Neural progenitor cell (in vitro differentiated cells): Measurements from ENCODE around the gene NRCAM. TPM values are rescaled to one million over a fixed set of nuclear protein-coding genes. Genes with fewer than 3 reads are reported as not detected.

ENCODE experiments used
- DNase-seq: peaks from one replicate; pipeline ENCODE4 v3.0.0-alpha.2; 2016; ENCODE audit warnings: low spot score
- H2AFZ ChIP-seq: fragments of 200-600 bp; sonication (generic); replicated peaks from 2 replicates; pipeline ENCODE4 v1.6.1; 2016; ENCODE audit warnings: antibody characterized with exemption
- H3F3A ChIP-seq: fragments of 200-600 bp; sonication (generic); 2 replicates; pipeline ENCODE4 v1.6.1; 2016; ENCODE audit warnings: antibody characterized with exemption, low read depth
- H3K27ac ChIP-seq: fragments of 200-600 bp; sonication (generic); 2 replicates; pipeline ENCODE4 v1.5.1; 2016; ENCODE audit warnings: mild to moderate bottlenecking
- H3K27me3 ChIP-seq: fragments of 200-600 bp; sonication (generic); 2 replicates; pipeline ENCODE4 v1.6.1; 2016; ENCODE audit warnings: mild to moderate bottlenecking, moderate library complexity
- H3K36me3 ChIP-seq: fragments of 200-600 bp; sonication (generic); 2 replicates; pipeline ENCODE4 v1.5.1; 2016
- H3K4me1 ChIP-seq: fragments of 200-600 bp; sonication (generic); 2 replicates; pipeline ENCODE4 v1.6.1; 2016; ENCODE audit warnings: mixed run types
- H3K4me2 ChIP-seq: fragments of 200-600 bp; sonication (generic); 2 replicates; pipeline ENCODE4 v1.6.1; 2016
- H3K4me3 ChIP-seq: fragments of 200-600 bp; sonication (generic); 2 replicates; pipeline ENCODE4 v1.5.1; 2016
- H3K79me2 ChIP-seq: fragments of 200-600 bp; sonication (generic); 2 replicates; pipeline ENCODE4 v1.6.1; 2016; ENCODE audit warnings: low read depth
- H3K9ac ChIP-seq: fragments of 200-600 bp; sonication (generic); 2 replicates; pipeline ENCODE4 v1.6.1; 2016
- H3K9me3 ChIP-seq: fragments of 200-600 bp; sonication (generic); 2 replicates; pipeline ENCODE4 v1.5.1; 2016; ENCODE audit warnings: low read depth
- H4K20me1 ChIP-seq: fragments of 200-600 bp; sonication (generic); 2 replicates; pipeline ENCODE4 v1.6.1; 2016; ENCODE audit warnings: low read depth
- H3K27ac Mint-ChIP-seq: 3 replicates; pipeline ENCODE4 v1.8.0; 2021; ENCODE audit warnings: mixed read lengths
- H3K27me3 Mint-ChIP-seq: 2 replicates; pipeline ENCODE4 v1.8.0; 2022; ENCODE audit warnings: low read depth, mild to moderate bottlenecking, inconsistent platforms, moderate library complexity, mixed read lengths; ENCODE audit not compliant: insufficient read depth
- H3K36me3 Mint-ChIP-seq: 3 replicates; pipeline ENCODE4 v1.8.0; 2021; ENCODE audit warnings: mixed read lengths
- H3K4me1 Mint-ChIP-seq: 3 replicates; pipeline ENCODE4 v1.8.0; 2021; ENCODE audit warnings: mixed read lengths
- H3K4me3 Mint-ChIP-seq: 3 replicates; pipeline ENCODE4 v1.8.0; 2021; ENCODE audit warnings: mild to moderate bottlenecking, moderate library complexity, mixed read lengths
- H3K9me3 Mint-ChIP-seq: 3 replicates; pipeline ENCODE4 v1.8.0; 2020; ENCODE audit warnings: mixed read lengths
- EZH2 ChIP-seq: fragments of 200-600 bp; sonication (generic); IDR thresholded peaks from 2 replicates; pipeline ENCODE4 v1.6.1; 2017; ENCODE audit warnings: antibody characterized with exemption, mild to moderate bottlenecking, moderate library complexity
- EZH2phosphoT487 ChIP-seq: fragments of 200-600 bp; sonication (generic); IDR thresholded peaks from 2 replicates; pipeline ENCODE4 v1.6.1; 2017; ENCODE audit warnings: antibody characterized with exemption
- total RNA-seq: library from RNA; depleted of rRNA; stranded (reverse); fragments of >200 nt; gene quantifications from 2 replicates; pipeline ENCODE4 v1.2.3, GENCODE V29; 2015; ENCODE audit warnings: low replicate concordance
- TF ChIP-seq, protein P1 (sequence below): fragments of 200-600 bp; sonication (generic); IDR thresholded peaks from 2 replicates; pipeline ENCODE4 v1.5.1; 2017; ENCODE audit warnings: antibody characterized with exemption, mild to moderate bottlenecking

The NRCAM gene
- total RNA-seq, 1 donor from 2014 or later, result 104 TPM

DNA sequence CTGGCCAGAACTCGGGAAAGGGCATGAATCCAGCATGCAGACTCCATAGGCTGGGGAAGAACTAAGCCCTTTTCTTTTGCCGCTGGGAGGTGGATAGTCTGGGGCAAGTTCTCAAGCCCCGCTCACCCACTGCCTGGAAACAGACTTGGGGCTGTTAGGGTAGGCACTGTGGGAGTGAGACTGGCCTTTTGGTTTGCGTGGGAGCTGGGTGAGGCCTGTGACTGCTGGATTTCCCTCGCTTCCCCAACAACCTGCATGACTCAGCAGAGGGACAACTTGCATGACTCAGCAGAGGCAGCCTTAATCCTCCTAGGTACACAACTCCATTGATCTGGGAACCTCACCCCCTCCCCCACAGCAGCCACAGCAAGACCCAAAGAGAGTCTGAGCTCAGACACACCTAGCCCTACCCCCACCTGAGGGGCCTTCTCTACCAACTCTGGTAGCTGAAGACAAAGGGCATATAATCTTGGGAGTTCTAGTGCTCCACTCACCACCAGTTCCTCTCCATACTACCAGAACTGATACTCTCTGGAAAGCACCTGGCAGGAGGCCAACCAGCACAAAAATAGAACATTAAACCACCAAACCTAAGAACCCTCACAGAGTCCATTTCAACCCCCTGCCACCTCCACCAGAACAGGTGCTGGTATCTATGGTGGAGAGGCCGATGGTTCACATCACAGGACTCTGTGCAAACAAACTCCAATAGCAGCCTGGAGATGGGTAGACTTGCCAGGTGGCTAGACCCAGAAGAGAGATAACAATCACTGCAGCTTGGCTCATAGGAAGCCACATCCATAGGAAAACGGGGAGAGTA is 244.6 kb downstream of the NRCAM start:
- H3K4me1 ChIP-seq, result no peaks in the 10 kb centered on the region
- H3K9me3 ChIP-seq, result peaks cover 2% of the 10 kb centered on the region
- DNase-seq, result no peak
- no peak overlapping the region for H3K4me3 ChIP-seq
- no peaks in the 10 kb centered on the region for H3K36me3 ChIP-seq
- H3K9ac ChIP-seq, result no peak overlapping the region
- no peaks in the 10 kb centered on the region for H3K27me3 ChIP-seq
- H3K4me2 ChIP-seq, result no peak overlapping the region
- Mint-ChIP-seq H3K4me1 (no peaks in the 10 kb centered on the region), H3K4me3 (no peak overlapping the region), H3K36me3 (peaks cover 29% of the 10 kb centered on the region), H3K9me3 (peaks cover 19% of the 10 kb centered on the region), H3K27ac (no peak overlapping the region), H3K27me3 (no peaks in the 10 kb centered on the region)
- no peaks in the 10 kb centered on the region for H3F3A ChIP-seq
- no peak overlapping the region for H2AFZ ChIP-seq
- H4K20me1 ChIP-seq, result no peaks in the 10 kb centered on the region
- TF ChIP-seq EZH2phosphoT487 (no peak), EZH2 (no peak)
- no peak overlapping the region for H3K27ac ChIP-seq
- no peaks in the 10 kb centered on the region for H3K79me2 ChIP-seq

DNA sequence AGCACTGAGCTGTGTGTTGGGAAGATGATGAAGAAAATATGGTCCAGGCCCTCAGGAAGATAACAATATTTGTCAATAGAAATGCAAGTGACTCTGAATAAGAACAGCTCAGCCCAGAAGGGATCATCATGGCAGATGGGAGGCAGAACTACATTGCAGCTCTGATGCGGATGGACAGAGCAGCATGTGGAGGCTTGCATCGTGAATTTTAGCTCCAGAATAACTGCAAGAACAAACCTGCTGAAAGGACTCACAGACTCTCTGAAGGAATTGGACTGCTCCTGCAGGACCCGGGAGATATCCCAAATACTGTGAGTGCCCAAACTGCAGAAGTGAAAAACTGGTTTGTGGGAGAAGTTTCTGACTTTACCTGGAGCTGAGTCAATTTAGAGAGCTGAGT is 245.4 kb downstream of the NRCAM start:
- Histone ChIP-seq H3K4me2 (no peak overlapping the region), H3K79me2 (no peaks in the 10 kb centered on the region), H3K9me3 (no peaks in the 10 kb centered on the region), H3K4me3 (no peak overlapping the region), H3K9ac (no peak overlapping the region), H3K36me3 (no peaks in the 10 kb centered on the region), H2AFZ (no peak overlapping the region), H3K4me1 (no peaks in the 10 kb centered on the region), H4K20me1 (no peaks in the 10 kb centered on the region), H3K27ac (no peak overlapping the region), H3K27me3 (no peaks in the 10 kb centered on the region), H3F3A (no peaks in the 10 kb centered on the region)
- TF ChIP-seq EZH2phosphoT487, result no peak
- TF ChIP-seq, protein P1, sequence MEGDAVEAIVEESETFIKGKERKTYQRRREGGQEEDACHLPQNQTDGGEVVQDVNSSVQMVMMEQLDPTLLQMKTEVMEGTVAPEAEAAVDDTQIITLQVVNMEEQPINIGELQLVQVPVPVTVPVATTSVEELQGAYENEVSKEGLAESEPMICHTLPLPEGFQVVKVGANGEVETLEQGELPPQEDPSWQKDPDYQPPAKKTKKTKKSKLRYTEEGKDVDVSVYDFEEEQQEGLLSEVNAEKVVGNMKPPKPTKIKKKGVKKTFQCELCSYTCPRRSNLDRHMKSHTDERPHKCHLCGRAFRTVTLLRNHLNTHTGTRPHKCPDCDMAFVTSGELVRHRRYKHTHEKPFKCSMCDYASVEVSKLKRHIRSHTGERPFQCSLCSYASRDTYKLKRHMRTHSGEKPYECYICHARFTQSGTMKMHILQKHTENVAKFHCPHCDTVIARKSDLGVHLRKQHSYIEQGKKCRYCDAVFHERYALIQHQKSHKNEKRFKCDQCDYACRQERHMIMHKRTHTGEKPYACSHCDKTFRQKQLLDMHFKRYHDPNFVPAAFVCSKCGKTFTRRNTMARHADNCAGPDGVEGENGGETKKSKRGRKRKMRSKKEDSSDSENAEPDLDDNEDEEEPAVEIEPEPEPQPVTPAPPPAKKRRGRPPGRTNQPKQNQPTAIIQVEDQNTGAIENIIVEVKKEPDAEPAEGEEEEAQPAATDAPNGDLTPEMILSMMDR, result no peak
- TF ChIP-seq EZH2, result no peak
- DNase-seq, result no peak
- Mint-ChIP-seq H3K27me3 (no peaks in the 10 kb centered on the region), H3K4me3 (no peak overlapping the region), H3K9me3 (peaks cover 13% of the 10 kb centered on the region), H3K36me3 (peaks cover 23% of the 10 kb centered on the region), H3K27ac (no peak overlapping the region), H3K4me1 (no peaks in the 10 kb centered on the region)

DNA sequence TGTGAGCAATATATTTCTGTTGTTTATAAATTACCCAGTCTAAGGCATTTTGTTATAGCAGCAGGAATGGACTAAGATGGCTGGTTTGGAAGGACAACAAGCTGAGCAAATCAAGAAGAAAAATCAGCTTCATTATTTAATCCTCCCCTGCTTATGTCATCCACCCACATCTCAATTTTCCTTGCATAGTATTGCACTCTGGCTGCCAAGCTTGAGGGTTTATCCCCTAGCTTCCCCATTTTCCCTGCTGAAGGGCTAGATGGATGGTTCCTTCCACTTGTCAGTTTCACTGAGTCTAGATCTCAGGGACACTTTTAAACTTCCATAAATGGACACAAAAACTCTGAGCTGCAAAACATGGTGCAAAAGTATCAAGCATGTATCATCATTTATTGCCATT is 250.9 kb downstream of the NRCAM start:
- Histone ChIP-seq H3K36me3 (no peaks in the 10 kb centered on the region), H3F3A (no peaks in the 10 kb centered on the region), H3K79me2 (no peaks in the 10 kb centered on the region), H3K27ac (no peak overlapping the region), H3K9me3 (no peaks in the 10 kb centered on the region), H3K27me3 (no peaks in the 10 kb centered on the region), H3K4me2 (no peak overlapping the region), H2AFZ (no peak overlapping the region), H3K9ac (no peak overlapping the region), H3K4me1 (no peaks in the 10 kb centered on the region), H4K20me1 (no peaks in the 10 kb centered on the region), H3K4me3 (no peak overlapping the region)
- no peak for TF ChIP-seq EZH2
- TF ChIP-seq, protein P1, result no peak
- TF ChIP-seq EZH2phosphoT487, result no peak
- no peaks in the 10 kb centered on the region for H3K9me3 Mint-ChIP-seq
- DNase-seq, result no peak
- H3K27me3 Mint-ChIP-seq, result no peaks in the 10 kb centered on the region
- H3K4me1 Mint-ChIP-seq, result peaks cover 10% of the 10 kb centered on the region
- H3K4me3 Mint-ChIP-seq, result no peak overlapping the region
- H3K27ac Mint-ChIP-seq, result no peak overlapping the region
- peaks cover 6% of the 10 kb centered on the region for H3K36me3 Mint-ChIP-seq

DNA sequence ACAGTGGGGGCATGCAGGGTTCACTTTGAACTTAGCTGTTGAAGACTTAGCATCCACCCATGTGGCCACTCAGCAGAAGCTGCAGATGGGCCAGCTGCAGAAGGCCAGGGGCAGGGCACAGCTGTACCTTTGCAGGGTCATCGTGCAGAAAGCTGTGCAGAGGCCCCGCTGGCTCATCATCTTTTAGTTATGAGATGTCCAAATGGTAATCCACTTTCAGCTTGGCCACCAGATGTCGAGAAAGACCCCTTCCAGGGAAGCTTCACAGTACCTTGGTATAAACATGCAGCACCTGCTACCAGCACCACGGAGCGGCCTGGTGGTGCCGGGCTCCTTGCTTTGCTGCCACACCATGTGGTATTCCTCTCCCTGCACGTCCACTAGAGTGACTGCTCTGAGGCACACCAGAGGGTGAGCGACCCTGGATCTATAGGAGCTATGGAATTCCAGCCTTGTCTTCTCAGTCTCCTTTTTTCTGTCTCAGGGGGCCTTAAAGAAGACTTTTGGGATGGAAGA is 251.9 kb downstream of the NRCAM start:
- Histone ChIP-seq H3K9me3 (no peaks in the 10 kb centered on the region), H3K36me3 (no peaks in the 10 kb centered on the region), H4K20me1 (no peaks in the 10 kb centered on the region), H3K27me3 (no peaks in the 10 kb centered on the region), H3K4me3 (no peak overlapping the region), H3K79me2 (no peaks in the 10 kb centered on the region), H3K9ac (no peak overlapping the region), H3F3A (no peaks in the 10 kb centered on the region), H3K4me2 (no peak overlapping the region), H3K4me1 (no peaks in the 10 kb centered on the region), H3K27ac (no peak overlapping the region), H2AFZ (no peak overlapping the region)
- no peaks in the 10 kb centered on the region for H3K9me3 Mint-ChIP-seq
- no peak overlapping the region for H3K4me3 Mint-ChIP-seq
- H3K27me3 Mint-ChIP-seq, result no peaks in the 10 kb centered on the region
- DNase-seq, result no peak
- peaks cover 6% of the 10 kb centered on the region for H3K36me3 Mint-ChIP-seq
- H3K27ac Mint-ChIP-seq, result no peak overlapping the region
- TF ChIP-seq EZH2phosphoT487, result no peak
- H3K4me1 Mint-ChIP-seq, result peaks cover 10% of the 10 kb centered on the region
